PC-3 (cell line): ENCODE data around the gene PAPOLA.

Experiments
- EZH2 ChIP-seq: fragments of 300-600 bp; sonication (generic); IDR thresholded peaks from one replicate; pipeline ENCODE4 v1.6.1; 2017; ENCODE audit warnings: antibody characterized with exemption, mild to moderate bottlenecking, low read length; ENCODE audit not compliant: unreplicated experiment
- TF ChIP-seq, protein P1 (sequence below): fragments of 300-600 bp; sonication (generic); conservative IDR thresholded peaks from 2 replicates; pipeline ENCODE4 v1.5.1; 2017; ENCODE audit warnings: antibody characterized with exemption, low read depth, mild to moderate bottlenecking, low read length

DNA sequence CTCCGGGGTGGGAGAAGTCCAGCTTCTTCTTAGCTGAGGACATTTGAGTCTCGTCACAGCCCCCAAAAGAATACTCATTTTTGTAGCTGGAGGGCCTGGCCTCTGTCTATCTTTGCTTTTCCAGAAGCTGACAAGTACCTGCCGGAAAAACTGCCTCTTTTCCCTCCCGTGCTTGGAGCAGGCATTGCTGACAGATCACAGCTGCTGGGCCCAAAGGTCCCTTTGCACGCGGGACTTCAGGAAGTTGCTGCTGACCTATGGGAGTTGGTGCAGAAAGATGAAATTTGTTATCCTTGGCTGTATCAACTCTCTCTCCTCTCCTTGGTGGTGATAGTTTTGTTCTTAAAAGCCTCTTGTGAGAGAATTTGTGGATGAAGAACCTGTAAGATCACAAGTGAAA lies 92.8 kb downstream of the PAPOLA start:
- TF ChIP-seq, protein P1, sequence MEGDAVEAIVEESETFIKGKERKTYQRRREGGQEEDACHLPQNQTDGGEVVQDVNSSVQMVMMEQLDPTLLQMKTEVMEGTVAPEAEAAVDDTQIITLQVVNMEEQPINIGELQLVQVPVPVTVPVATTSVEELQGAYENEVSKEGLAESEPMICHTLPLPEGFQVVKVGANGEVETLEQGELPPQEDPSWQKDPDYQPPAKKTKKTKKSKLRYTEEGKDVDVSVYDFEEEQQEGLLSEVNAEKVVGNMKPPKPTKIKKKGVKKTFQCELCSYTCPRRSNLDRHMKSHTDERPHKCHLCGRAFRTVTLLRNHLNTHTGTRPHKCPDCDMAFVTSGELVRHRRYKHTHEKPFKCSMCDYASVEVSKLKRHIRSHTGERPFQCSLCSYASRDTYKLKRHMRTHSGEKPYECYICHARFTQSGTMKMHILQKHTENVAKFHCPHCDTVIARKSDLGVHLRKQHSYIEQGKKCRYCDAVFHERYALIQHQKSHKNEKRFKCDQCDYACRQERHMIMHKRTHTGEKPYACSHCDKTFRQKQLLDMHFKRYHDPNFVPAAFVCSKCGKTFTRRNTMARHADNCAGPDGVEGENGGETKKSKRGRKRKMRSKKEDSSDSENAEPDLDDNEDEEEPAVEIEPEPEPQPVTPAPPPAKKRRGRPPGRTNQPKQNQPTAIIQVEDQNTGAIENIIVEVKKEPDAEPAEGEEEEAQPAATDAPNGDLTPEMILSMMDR: no peak
- no peak for TF ChIP-seq EZH2
